Activated T-helper 2 cell treated with anti-CD3 and anti-CD28 coated beads, Interferon-gamma antibody, Interleukin-2, Interleukin-4, amounts not matched to agents 10 μg/mL and 5 μg/mL and 100 μg/mL, durations not matched to agents 14 hours and 24 hours and 36 hours (primary cell): ENCODE measurements around the gene QRICH1. TPM values are rescaled to one million over a fixed set of nuclear protein-coding genes. Genes with fewer than 3 reads are reported as not detected.
A peak's percentile ranks its signal among the peaks of the same experiment; 100 is the strongest.

Experiments
- DNase-seq: peaks from one replicate; pipeline ENCODE4 v3.0.0; 2021; ENCODE audit warnings: low spot score
- H3K27ac Mint-ChIP-seq: one replicate; pipeline ENCODE4 v1.8.0; 2021; ENCODE audit warnings: mixed read lengths
- H3K27me3 Mint-ChIP-seq: one replicate; pipeline ENCODE4 v1.8.0; 2021; ENCODE audit warnings: low read depth, mixed read lengths
- H3K36me3 Mint-ChIP-seq: one replicate; pipeline ENCODE4 v1.8.0; 2021; ENCODE audit warnings: low read depth, mixed read lengths
- H3K4me1 Mint-ChIP-seq: one replicate; pipeline ENCODE4 v1.8.0; 2021; ENCODE audit warnings: low read depth, mixed read lengths
- H3K4me3 Mint-ChIP-seq: one replicate; pipeline ENCODE4 v1.8.0; 2021; ENCODE audit warnings: low read depth, mild to moderate bottlenecking, moderate library complexity, mixed read lengths
- H3K9me3 Mint-ChIP-seq: one replicate; pipeline ENCODE4 v1.8.0; 2021; ENCODE audit warnings: mixed read lengths
- intact Hi-C: fragments of 100-400 bp; cut with micrococcal nuclease; formaldehyde crosslinking; loops from one replicate; pipeline ENCODE4 v1.15.1; 2023
- total RNA-seq: library from RNA; stranded (reverse); gene quantifications from 2 replicates; pipeline ENCODE4 v1.2.3, GENCODE V29; 2022

QRICH1 gene
- total RNA-seq, 1 donor from 2014 or later = 164 TPM

GRCh38 chr3:49007068-49007770 is 86.7 kb downstream of the QRICH1 start, which contains the start of gene WDR6:
Gene WDR6 (plus strand): TSS chr3:49007391. CDS start chr3:49007432, 41 bp downstream.
- no peaks in the 10 kb centered on the region for H3K27me3 Mint-ChIP-seq
- peak; percentile 96 for DNase-seq
- H3K4me1 Mint-ChIP-seq = peaks cover 15% of the 10 kb centered on the region
- H3K27ac Mint-ChIP-seq = peak within 1 kb of the TSS; percentile 99
- H3K4me3 Mint-ChIP-seq = peak within 1 kb of the TSS; percentile 98
- H3K9me3 Mint-ChIP-seq = no peaks in the 10 kb centered on the region
- intact Hi-C loops = loop anchor here (1.0 kb wide), 3 partner anchors 14 to 87 kb away; partner anchors contain the start of gene QRICH1
- peaks cover 23% of the 10 kb centered on the region for H3K36me3 Mint-ChIP-seq

- no peak for DNase-seq
- no peaks in the 10 kb centered on the region for H3K9me3 Mint-ChIP-seq
Measured at GRCh38 chr3:49006408-49007067, 87.3 kb downstream of the QRICH1 start.

GRCh38 chr3:49005998-49006397 is 87.9 kb downstream of the QRICH1 start:
- no peak for DNase-seq
- Mint-ChIP-seq H3K27ac (no peak overlapping the region), H3K27me3 (no peaks in the 10 kb centered on the region), H3K9me3 (no peaks in the 10 kb centered on the region), H3K4me1 (peaks cover 15% of the 10 kb centered on the region), H3K36me3 (peaks cover 16% of the 10 kb centered on the region), H3K4me3 (peak overlapping the region; percentile 98)
- intact Hi-C loops = no loop called here

More at GRCh38 chr3:49006408-49007067, 87.3 kb downstream of the QRICH1 start:
- Mint-ChIP-seq H3K36me3 (peaks cover 20% of the 10 kb centered on the region), H3K27me3 (no peaks in the 10 kb centered on the region), H3K4me3 (peak overlapping the region; percentile 98), H3K4me1 (peaks cover 15% of the 10 kb centered on the region), H3K27ac (peak overlapping the region; percentile 99)
- intact Hi-C loops = loop anchor here (1.0 kb wide), 3 partner anchors 15 to 88 kb away; partner anchors contain the start of gene QRICH1

- Mint-ChIP-seq H3K9me3 (no peaks in the 10 kb centered on the region), H3K27ac (no peak overlapping the region), H3K27me3 (no peaks in the 10 kb centered on the region), H3K4me1 (peaks cover 17% of the 10 kb centered on the region), H3K36me3 (peaks cover 16% of the 10 kb centered on the region), H3K4me3 (no peak overlapping the region)
- DNase-seq = no peak
- intact Hi-C loops = no loop called here
Measured at GRCh38 chr3:49005303-49005680, 88.6 kb downstream of the QRICH1 start.

- peaks cover 17% of the 10 kb centered on the region for H3K4me1 Mint-ChIP-seq
- DNase-seq = no peak
- no peaks in the 10 kb centered on the region for H3K27me3 Mint-ChIP-seq
- H3K36me3 Mint-ChIP-seq = peaks cover 16% of the 10 kb centered on the region
- H3K27ac Mint-ChIP-seq = no peak overlapping the region
- intact Hi-C loops = no loop called here
- H3K9me3 Mint-ChIP-seq = no peaks in the 10 kb centered on the region
- H3K4me3 Mint-ChIP-seq = no peak overlapping the region
Measured at GRCh38 chr3:49004352-49005302, 89.2 kb downstream of the QRICH1 start.

- Mint-ChIP-seq H3K27ac (peak overlapping the region; percentile 48), H3K4me3 (no peak overlapping the region)
- intact Hi-C loops = no loop called here
Measured at GRCh38 chr3:49001155-49001554, 92.7 kb downstream of the QRICH1 start.

GRCh38 chr3:48999085-48999858 is 94.6 kb downstream of the QRICH1 start:
- DNase-seq = no peak
- intact Hi-C loops = no loop called here
- H3K27me3 Mint-ChIP-seq = no peaks in the 10 kb centered on the region
- no peak overlapping the region for H3K4me3 Mint-ChIP-seq
- no peak overlapping the region for H3K27ac Mint-ChIP-seq
- H3K9me3 Mint-ChIP-seq = no peaks in the 10 kb centered on the region
- peaks cover 8% of the 10 kb centered on the region for H3K4me1 Mint-ChIP-seq
- peaks cover 21% of the 10 kb centered on the region for H3K36me3 Mint-ChIP-seq

More at GRCh38 chr3:49001155-49001554, 92.7 kb downstream of the QRICH1 start:
- no peaks in the 10 kb centered on the region for H3K27me3 Mint-ChIP-seq
- H3K4me1 Mint-ChIP-seq = peaks cover 2% of the 10 kb centered on the region
- H3K9me3 Mint-ChIP-seq = no peaks in the 10 kb centered on the region
- DNase-seq = no peak
- H3K36me3 Mint-ChIP-seq = peaks cover 8% of the 10 kb centered on the region

GRCh38 chr3:48997714-48998637 is 95.9 kb downstream of the QRICH1 start:
- Mint-ChIP-seq H3K27ac (no peak overlapping the region), H3K27me3 (no peaks in the 10 kb centered on the region), H3K36me3 (peaks cover 30% of the 10 kb centered on the region), H3K4me3 (no peak overlapping the region), H3K4me1 (peaks cover 17% of the 10 kb centered on the region), H3K9me3 (no peaks in the 10 kb centered on the region)
- intact Hi-C loops = no loop called here
- no peak for DNase-seq

GRCh38 chr3:48997102-48997635 is 96.7 kb downstream of the QRICH1 start:
- H3K36me3 Mint-ChIP-seq = peaks cover 29% of the 10 kb centered on the region
- no peak overlapping the region for H3K27ac Mint-ChIP-seq
- H3K9me3 Mint-ChIP-seq = no peaks in the 10 kb centered on the region
- no peak for DNase-seq
- intact Hi-C loops = no loop called here
- no peak overlapping the region for H3K4me3 Mint-ChIP-seq
- peaks cover 18% of the 10 kb centered on the region for H3K4me1 Mint-ChIP-seq
- H3K27me3 Mint-ChIP-seq = no peaks in the 10 kb centered on the region

GRCh38 chr3:48996640-48997039 is 97.2 kb downstream of the QRICH1 start:
- Mint-ChIP-seq H3K9me3 (no peaks in the 10 kb centered on the region), H3K27ac (no peak overlapping the region), H3K36me3 (peaks cover 30% of the 10 kb centered on the region), H3K27me3 (no peaks in the 10 kb centered on the region), H3K4me1 (peaks cover 23% of the 10 kb centered on the region), H3K4me3 (no peak overlapping the region)
- intact Hi-C loops = no loop called here
- DNase-seq = no peak

GRCh38 chr3:48993834-48994233 is 100.0 kb downstream of the QRICH1 start:
- Mint-ChIP-seq H3K4me3 (no peak overlapping the region), H3K27me3 (no peaks in the 10 kb centered on the region), H3K4me1 (peaks cover 35% of the 10 kb centered on the region), H3K27ac (no peak overlapping the region), H3K9me3 (no peaks in the 10 kb centered on the region), H3K36me3 (peaks cover 40% of the 10 kb centered on the region)
- no peak for DNase-seq
- intact Hi-C loops = no loop called here
